ENCODE results near the gene USP24.
"Not testable (repeated sequence)": the region's sequence is repeated elsewhere in the genome, so short reads cannot be mapped to it uniquely, and the experiment has no call there.

Gene USP24

DNA sequence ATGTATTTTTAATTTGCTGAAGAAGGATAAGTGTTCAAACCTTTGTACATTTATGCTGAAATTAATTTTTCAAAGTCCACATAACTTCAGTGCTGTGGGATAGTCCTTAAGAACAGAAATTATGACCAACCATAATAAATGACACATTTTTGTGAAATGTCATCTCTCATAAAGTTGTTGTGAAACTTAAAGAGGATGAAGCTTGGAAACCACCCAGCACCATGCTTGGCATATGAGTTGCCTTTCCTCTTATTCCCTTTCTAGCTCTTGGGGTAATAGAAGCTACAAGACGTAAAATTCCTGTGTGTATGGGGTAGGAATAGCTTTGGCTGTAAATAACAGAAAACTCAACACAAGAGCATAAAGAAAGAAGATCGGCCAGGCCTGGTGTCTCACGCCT, 18.9 kb upstream of the USP24 start:
- Mint-ChIP-seq H3K4me1 (no peaks in the 10 kb centered on the region), H3K27ac (no peak overlapping the region), H3K9me3 (no peaks in the 10 kb centered on the region), H3K4me3 (no peak overlapping the region), H3K27me3 (ENCODE audit: low read depth) (no peaks in the 10 kb centered on the region), H3K36me3 (ENCODE audit: low read depth) (no peaks in the 10 kb centered on the region)
- TF ChIP-seq, protein P1, sequence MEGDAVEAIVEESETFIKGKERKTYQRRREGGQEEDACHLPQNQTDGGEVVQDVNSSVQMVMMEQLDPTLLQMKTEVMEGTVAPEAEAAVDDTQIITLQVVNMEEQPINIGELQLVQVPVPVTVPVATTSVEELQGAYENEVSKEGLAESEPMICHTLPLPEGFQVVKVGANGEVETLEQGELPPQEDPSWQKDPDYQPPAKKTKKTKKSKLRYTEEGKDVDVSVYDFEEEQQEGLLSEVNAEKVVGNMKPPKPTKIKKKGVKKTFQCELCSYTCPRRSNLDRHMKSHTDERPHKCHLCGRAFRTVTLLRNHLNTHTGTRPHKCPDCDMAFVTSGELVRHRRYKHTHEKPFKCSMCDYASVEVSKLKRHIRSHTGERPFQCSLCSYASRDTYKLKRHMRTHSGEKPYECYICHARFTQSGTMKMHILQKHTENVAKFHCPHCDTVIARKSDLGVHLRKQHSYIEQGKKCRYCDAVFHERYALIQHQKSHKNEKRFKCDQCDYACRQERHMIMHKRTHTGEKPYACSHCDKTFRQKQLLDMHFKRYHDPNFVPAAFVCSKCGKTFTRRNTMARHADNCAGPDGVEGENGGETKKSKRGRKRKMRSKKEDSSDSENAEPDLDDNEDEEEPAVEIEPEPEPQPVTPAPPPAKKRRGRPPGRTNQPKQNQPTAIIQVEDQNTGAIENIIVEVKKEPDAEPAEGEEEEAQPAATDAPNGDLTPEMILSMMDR (IDR thresholded peaks at IDR 0.05; ENCODE audit: unreplicated experiment in 3 of 3) = no peak

DNA sequence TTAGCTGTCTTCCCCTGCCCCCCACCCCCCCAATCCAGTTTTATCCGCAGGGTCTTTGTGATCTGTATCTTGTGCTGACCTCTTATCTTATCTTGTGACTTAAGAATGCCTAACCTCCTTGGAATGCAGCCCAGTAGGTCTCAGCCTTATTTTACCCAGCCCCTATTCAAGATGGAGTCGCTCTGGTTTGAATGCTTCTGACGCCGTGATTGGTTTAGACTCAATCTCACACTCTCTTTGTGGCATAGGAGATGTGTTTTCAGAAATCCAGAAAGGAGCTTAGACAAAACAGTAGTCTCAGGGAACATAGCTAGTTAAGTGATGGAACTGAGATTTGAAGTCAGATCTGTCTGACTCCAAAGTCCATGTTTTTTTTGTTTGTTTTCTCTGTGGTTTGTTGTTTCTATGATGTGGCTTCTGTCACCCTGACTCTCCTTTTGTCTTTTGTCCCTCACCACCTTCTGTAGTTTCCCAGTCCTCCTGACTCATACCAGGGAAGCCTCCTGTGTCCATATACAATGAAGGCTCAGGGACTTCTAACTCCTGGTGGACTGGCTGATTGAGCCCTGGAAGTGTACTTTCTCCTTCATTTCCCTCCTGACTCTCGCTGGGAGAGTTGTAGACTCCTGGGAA, 18.1 kb upstream of the USP24 start:
- Mint-ChIP-seq H3K36me3 (ENCODE audit: low read depth) (no peaks in the 10 kb centered on the region), H3K4me1 (no peaks in the 10 kb centered on the region), H3K27ac (no peak overlapping the region), H3K4me3 (no peak overlapping the region), H3K9me3 (peaks cover 3% of the 10 kb centered on the region), H3K27me3 (ENCODE audit: low read depth) (no peaks in the 10 kb centered on the region)
- TF ChIP-seq, protein P1 (IDR thresholded peaks at IDR 0.05; ENCODE audit: unreplicated experiment in 3 of 3) = no peak

DNA sequence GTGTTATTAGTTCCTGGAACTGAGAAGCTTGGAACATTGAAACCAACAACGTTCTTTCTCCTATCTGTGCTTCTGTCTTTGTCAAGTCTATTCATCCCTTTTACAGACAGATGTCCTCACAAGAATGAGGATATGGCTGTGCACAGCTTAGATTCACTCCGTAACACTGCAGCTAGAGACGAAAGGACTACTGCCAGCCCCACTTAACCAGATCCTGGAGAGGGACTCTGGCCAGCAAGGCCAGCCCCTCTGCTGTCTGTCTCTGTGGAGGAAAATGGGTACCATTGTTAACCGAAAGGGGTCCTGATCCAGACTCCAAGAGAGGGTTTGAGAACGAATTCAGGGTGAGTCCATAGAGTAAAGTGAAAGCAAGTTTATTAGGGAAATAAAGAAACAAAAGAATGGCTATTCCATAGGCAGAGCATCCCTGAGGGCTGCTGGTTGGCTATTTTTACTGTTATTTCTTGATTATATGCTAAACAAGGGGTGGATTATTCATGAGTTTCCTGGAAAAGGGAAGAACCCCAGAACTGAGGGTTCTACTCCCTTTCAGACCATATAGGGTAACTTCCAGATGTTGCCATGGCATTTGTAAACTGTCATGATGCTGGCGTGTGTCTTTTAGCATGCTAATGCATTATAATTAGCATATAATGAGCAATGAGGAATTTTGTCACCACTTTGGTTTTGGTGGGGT, 17.4 kb upstream of the USP24 start:
- TF ChIP-seq, protein P1 (IDR thresholded peaks at IDR 0.05; ENCODE audit: unreplicated experiment in 3 of 3) = no peak
- H3K4me1 Mint-ChIP-seq = no peaks in the 10 kb centered on the region
- no peak overlapping the region for H3K27ac Mint-ChIP-seq
- no peaks in the 10 kb centered on the region for H3K36me3 Mint-ChIP-seq (ENCODE audit: low read depth)
- H3K4me3 Mint-ChIP-seq = no peak overlapping the region
- no peaks in the 10 kb centered on the region for H3K27me3 Mint-ChIP-seq (ENCODE audit: low read depth)
- H3K9me3 Mint-ChIP-seq = peaks cover 3% of the 10 kb centered on the region

DNA sequence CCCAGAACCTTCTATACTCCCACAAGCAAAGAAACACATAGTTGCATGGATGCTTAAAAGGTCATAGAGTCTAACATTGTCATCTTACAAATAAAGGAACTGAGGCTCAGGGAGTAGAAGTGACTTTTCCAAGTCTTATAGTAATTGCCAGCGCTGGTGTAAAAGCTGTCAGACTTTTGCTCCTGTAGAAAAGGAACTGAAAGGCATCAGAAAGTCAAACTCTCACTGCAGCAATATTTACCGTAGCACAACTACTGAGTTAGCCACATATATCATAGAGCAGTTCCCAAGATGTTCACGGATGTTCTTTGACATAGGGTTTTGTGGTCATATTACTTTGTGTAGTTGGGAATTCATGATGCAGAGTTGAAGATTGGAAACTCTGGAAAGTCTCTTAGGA, 16.6 kb upstream of the USP24 start:
- H3K36me3 Mint-ChIP-seq (ENCODE audit: low read depth) = no peaks in the 10 kb centered on the region
- no peaks in the 10 kb centered on the region for H3K27me3 Mint-ChIP-seq (ENCODE audit: low read depth)
- no peak overlapping the region for H3K27ac Mint-ChIP-seq
- H3K4me3 Mint-ChIP-seq = no peak overlapping the region
- H3K9me3 Mint-ChIP-seq = peaks cover 7% of the 10 kb centered on the region
- H3K4me1 Mint-ChIP-seq = no peaks in the 10 kb centered on the region
- TF ChIP-seq, protein P1 (IDR thresholded peaks at IDR 0.05; ENCODE audit: unreplicated experiment in 3 of 3) = no peak

DNA sequence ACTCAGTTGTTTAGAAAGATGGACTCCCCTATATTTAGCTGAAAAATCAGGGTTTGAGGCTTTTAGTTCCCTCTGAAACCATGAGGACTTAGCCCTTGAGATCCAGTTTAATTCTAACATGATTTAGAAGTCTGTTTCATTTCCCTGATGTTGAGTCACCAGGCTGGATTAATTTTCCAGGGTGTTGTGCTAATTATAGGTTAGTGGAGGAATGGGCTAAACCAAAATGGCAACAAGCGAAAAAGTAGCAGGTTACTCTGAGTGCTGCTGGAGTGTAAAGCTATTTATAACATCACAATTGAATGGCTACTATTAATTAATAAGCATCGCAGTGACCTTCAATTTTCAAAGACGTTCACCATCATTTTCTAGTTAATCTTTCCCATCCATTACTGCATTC, 15.5 kb upstream of the USP24 start:
- Mint-ChIP-seq H3K9me3 (peaks cover 11% of the 10 kb centered on the region), H3K36me3 (ENCODE audit: low read depth) (no peaks in the 10 kb centered on the region), H3K27ac (no peak overlapping the region), H3K27me3 (ENCODE audit: low read depth) (no peaks in the 10 kb centered on the region), H3K4me3 (no peak overlapping the region), H3K4me1 (no peaks in the 10 kb centered on the region)
- TF ChIP-seq, protein P1 (IDR thresholded peaks at IDR 0.05; ENCODE audit: unreplicated experiment in 3 of 3) = no peak

DNA sequence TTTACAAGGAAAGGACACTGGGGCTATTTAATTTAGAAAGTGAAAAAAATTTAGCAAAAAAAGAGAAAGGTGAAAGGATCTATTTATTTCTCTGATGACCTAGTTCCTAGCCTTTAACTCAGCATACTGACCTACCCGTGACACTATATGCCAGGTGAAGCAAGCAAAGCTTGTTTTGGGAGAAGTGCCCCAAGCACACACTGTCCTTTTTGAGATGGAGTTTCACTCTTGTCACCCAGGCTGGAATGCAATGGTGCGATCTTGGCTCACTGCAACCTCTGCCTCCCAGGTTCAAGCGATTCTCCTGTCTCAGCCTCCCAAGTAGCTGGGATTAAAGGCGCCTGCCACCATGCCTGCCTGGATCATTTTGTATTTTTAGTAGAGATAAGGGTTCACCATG, 14.6 kb upstream of the USP24 start:
- H3K9me3 Mint-ChIP-seq = peaks cover 11% of the 10 kb centered on the region
- H3K27me3 Mint-ChIP-seq (ENCODE audit: low read depth); H3K36me3 Mint-ChIP-seq (ENCODE audit: low read depth); H3K4me3 Mint-ChIP-seq; H3K27ac Mint-ChIP-seq; H3K4me1 Mint-ChIP-seq: not testable (repeated sequence)

Measured in nephron (organoid).